NCI-H526 (cell line): ENCODE results near the gene HIRIP3.
"Not testable (repeated sequence)": the region's sequence is repeated elsewhere in the genome, so short reads cannot be mapped to it uniquely, and the experiment has no call there.

Experiments
- DNase-seq, 2 experiments: peaks; one replicate each; lab custom pipeline; 2025; lab: John Stamatoyannopoulos, UW

HIRIP3 gene

DNA sequence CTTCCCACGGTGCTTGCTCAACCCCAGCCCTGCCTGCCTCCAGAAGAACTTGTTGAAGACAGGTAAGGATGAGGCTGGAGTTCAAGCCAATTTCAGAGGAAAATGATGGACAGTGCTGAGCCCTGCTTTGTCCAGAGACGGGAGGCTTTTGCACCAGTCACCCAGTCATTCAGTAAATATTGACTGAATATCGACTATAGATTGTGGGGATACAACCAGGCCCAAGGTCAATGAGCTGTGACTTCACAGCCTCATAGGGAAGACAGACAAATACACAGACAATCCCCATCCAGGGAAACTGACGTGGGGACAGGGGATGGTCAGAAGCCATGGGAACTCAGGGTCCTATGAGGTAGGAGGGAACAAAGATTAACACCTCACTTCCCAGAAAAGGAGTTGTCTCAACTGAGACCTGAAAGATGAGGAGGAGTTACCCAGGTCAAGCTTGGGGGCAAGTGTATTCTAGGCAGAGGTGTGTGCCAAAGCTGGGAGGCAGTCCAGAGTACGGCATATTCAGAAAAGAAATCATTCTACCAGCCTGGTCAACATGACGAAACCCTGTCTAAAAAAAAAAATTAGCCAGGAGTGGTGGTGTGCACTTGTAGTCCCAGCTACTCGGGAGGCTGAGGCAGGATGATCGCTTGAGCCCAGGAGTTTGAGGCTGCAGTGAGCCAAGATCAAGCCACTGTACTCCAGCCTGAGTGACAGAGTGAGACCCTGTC is 21.3 kb upstream of the HIRIP3 start:
- no peak for DNase-seq

DNA sequence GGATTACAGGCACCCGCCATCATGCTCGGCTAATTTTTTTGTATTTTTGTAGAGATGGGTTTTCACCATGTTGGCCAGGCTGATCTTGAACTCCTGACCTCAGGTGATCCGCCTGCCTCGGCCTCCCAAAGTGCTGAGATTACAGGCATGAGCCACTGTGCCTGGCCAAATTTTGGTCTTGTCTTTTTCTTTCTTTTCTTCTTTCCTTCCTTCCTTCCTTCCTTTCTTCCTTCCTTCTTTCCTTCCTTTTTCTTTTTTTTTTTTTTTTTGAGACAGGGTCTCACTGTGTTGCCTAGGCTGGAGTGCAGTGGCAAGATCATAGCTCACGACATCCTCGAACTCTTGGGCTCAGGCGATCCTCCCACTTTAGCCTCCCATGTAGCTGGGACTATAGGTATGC is 20.0 kb upstream of the HIRIP3 start:
- DNase-seq, result not testable (repeated sequence)

- not testable (repeated sequence) for DNase-seq
Measured at GRCh38 chr16:30012598-30012997, 17.2 kb upstream of the HIRIP3 start.

- peak in 1 of 2 experiments; percentile 43 for DNase-seq
Measured at GRCh38 chr16:30011714-30012504, 16.5 kb upstream of the HIRIP3 start.

GRCh38 chr16:30010844-30011713 is 15.7 kb upstream of the HIRIP3 start, which contains the start of gene DOC2A:
Gene DOC2A (minus strand): TSS chr16:30011027. CDS start chr16:30010222, 805 bp downstream.
- peak; percentile 19 to 81 for DNase-seq

- peak in 1 of 2 experiments; percentile 41 for DNase-seq
Measured at GRCh38 chr16:30009990-30010843, 14.8 kb upstream of the HIRIP3 start.

- no peak for DNase-seq
Measured at GRCh38 chr16:30009085-30009862, 13.9 kb upstream of the HIRIP3 start.

DNA sequence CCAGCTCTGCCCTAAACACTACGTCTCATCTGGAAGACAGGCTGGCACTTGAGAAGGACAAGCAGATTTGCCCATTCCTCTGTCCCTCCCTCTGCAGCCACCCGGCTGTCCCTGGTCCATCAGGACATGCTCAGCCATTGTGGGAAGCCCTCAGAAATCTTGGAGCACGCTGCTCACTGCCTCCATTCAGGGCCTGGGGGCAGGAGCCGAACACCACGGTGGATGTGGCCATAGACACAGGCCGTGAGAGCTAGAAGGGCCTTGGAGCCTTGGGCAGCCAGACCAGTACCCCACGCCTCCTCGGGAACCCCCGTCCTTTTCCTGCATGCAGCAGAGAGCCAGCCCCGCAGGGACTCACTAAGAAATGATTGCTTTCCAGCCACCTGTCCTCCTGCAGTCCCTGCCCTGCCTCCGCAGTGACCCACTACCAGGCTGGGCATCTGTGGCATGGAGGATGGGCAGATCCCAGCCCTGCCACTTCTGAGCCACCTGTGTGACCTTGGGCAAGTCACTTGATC is 12.0 kb upstream of the HIRIP3 start:
- DNase-seq, result no peak

GRCh38 chr16:30006659-30007377 is 11.4 kb upstream of the HIRIP3 start:
- no peak for DNase-seq

GRCh38 chr16:30006095-30006473 is 10.7 kb upstream of the HIRIP3 start:
- DNase-seq, result no peak

DNA sequence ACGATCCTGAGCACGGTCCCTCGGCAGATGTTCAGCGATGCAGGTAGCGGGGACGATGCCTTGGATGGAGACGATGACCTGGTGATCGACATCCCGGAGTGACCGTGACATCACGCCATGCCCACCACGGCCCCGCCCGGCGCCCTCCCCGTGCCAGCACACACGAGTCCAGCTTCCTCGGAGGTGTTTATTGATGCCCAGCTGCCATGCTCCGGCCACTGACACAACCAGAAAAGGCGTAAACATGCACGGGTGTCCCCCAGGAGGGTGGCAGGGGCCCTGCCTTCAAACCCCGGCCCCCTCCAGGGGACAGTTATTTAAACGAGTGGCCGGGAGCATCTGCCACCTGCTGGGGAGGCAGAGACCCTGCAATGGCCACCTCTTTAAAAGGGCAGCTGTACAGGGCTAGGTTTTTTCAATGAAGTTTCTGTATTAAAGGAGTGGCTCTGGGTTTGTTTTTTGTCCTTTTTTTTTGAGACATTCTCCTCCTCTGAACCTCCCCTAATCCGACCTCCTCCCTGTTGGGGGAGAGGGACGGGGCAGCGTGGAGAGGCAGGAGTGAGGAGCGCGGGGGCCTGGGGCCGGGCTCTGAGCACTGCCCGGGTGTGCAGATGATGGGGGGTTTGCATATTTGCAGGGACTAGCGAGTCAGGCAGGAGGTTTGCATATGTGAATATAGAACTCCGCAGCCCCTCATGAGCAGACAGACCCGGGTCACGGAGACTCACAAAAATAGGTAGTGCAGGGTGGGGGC is 10.1 kb upstream of the HIRIP3 start:
- peak; percentile 28 to 82 for DNase-seq

GRCh38 chr16:30004811-30005242 is 9.4 kb upstream of the HIRIP3 start:
- DNase-seq, result peak; percentile 40 to 84

GRCh38 chr16:30004424-30004776 is 9.0 kb upstream of the HIRIP3 start:
- peak in 1 of 2 experiments; percentile 79 for DNase-seq

DNA sequence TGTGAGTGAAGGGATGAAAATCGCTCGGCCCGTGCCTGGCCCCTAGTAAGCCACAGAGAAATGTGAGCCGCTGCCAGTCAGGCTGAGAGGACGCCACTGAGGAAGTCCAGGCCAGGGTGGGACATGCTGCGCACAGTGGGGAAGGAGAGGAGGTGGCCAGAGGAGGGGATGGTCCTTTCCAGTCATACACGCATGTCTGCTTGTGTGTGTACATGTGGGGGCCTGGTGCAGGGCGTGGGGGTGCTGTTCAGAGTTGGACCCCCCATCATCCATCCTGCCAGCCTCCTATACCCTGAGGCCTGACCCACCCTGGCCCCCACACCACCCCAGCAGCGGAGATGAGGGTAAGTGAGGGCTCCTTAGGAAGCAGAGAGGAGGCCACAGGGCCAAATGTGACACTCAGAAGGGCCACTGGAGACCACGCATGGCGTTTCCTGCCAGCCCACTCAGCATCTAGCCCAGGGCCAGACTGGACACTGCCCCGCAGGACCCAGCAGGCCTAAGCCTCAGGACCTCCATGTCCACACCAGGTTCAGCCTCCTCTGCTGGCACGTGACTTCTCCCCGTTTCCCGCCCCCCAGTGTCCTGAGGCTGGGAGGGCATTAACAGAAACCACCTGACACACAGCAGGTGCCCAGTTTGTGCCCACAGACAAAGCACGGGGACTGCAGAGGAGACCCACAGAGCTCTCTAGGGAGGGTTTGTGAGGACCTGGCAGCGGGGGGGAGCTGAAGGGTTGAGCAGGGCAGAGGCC is 8.4 kb upstream of the HIRIP3 start:
- DNase-seq, result no peak

GRCh38 chr16:30002614-30003346 is 7.4 kb upstream of the HIRIP3 start:
- no peak for DNase-seq

DNA sequence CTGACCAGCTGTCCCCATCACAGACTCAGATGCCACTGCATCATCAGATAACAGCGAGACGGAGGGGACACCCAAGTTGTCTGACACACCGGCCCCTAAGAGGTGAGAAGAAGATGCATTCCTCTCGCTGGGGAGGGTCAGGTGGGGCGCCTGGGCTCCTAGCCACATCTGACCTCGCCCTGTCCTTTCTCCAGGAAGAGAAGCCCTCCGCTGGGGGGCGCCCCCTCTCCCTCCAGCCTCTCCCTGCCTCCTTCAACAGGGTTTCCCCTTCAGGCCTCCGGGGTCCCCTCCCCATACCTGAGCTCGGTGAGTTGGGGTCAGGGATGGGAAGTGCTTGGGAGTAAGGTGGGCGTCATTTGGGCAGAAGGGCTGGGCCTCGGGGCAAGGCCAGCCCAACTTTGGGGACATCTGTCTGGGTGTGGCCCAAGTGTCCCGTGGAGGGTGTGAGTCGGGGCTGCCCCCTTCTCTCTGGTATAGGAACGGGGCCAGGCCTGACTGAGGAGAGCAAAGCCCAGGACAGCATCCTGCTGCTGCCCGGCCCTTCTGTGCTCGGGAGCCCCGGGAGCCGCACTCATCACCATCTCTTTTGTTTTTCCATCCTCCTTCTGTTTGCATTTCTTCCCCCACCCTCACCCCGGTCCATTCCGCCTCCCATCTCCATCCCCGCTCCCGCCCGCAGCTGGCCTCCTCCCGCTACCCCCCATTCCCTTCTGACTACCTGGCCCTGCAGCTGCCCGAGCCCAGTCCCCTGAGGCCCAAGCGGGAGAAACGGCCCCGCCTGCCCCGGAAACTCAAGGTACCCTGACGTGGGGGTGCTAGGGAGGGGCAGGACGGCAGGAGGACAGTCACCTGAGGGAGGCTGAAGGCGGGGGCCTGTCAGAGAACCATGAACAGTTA is 5.6 kb upstream of the HIRIP3 start:
- peak in 1 of 2 experiments; percentile 55 for DNase-seq
